ENCODE results near the gene KIF6.

DNA sequence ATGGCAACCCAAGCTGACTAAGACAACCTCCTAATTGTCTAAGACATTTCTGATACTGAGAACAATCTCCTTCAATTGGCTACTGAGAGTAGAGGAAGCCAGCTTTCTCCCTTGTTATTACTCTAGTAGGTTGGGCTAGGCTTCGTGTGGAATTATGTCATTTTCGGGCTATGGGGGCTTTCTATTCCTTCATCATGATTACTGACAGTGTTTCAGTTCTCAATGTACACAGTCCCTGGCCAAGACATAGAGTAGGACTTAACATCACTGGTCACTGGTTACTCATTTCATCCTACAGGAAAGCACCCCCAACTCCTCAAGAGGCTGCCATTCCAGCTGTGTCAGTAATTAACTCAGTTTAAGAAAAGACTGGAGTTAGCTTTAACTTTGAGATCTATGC lies 100.0 kb downstream of the KIF6 start:
- TF ChIP-seq POLR2A (IDR thresholded peaks at IDR 0.05) = no peak
- TF ChIP-seq, protein P1, sequence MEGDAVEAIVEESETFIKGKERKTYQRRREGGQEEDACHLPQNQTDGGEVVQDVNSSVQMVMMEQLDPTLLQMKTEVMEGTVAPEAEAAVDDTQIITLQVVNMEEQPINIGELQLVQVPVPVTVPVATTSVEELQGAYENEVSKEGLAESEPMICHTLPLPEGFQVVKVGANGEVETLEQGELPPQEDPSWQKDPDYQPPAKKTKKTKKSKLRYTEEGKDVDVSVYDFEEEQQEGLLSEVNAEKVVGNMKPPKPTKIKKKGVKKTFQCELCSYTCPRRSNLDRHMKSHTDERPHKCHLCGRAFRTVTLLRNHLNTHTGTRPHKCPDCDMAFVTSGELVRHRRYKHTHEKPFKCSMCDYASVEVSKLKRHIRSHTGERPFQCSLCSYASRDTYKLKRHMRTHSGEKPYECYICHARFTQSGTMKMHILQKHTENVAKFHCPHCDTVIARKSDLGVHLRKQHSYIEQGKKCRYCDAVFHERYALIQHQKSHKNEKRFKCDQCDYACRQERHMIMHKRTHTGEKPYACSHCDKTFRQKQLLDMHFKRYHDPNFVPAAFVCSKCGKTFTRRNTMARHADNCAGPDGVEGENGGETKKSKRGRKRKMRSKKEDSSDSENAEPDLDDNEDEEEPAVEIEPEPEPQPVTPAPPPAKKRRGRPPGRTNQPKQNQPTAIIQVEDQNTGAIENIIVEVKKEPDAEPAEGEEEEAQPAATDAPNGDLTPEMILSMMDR (IDR thresholded peaks at IDR 0.05) = no peak
